DND-41 (cell line): Measurements from ENCODE around the gene KCNIP4.

ENCODE experiments used
- EZH2 ChIP-seq: IDR thresholded peaks from 3 replicates; pipeline ENCODE4 v1.6.1; 2012; ENCODE audit warnings: borderline replicate concordance, low read depth, mild to moderate bottlenecking, moderate library complexity, low read length, inconsistent platforms; ENCODE audit not compliant: severe bottlenecking
- TF ChIP-seq, protein P1 (sequence below): IDR thresholded peaks from 2 replicates; pipeline ENCODE4 v1.5.1; 2012; ENCODE audit warnings: borderline replicate concordance, low read length, moderate library complexity, mild to moderate bottlenecking; ENCODE audit not compliant: poor library complexity, severe bottlenecking; ENCODE audit errors: extremely low read depth

- TF ChIP-seq, protein P1, sequence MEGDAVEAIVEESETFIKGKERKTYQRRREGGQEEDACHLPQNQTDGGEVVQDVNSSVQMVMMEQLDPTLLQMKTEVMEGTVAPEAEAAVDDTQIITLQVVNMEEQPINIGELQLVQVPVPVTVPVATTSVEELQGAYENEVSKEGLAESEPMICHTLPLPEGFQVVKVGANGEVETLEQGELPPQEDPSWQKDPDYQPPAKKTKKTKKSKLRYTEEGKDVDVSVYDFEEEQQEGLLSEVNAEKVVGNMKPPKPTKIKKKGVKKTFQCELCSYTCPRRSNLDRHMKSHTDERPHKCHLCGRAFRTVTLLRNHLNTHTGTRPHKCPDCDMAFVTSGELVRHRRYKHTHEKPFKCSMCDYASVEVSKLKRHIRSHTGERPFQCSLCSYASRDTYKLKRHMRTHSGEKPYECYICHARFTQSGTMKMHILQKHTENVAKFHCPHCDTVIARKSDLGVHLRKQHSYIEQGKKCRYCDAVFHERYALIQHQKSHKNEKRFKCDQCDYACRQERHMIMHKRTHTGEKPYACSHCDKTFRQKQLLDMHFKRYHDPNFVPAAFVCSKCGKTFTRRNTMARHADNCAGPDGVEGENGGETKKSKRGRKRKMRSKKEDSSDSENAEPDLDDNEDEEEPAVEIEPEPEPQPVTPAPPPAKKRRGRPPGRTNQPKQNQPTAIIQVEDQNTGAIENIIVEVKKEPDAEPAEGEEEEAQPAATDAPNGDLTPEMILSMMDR = no peak
- no peak for TF ChIP-seq EZH2
Measured at GRCh38 chr4:21652508-21653231, 295.9 kb downstream of the KCNIP4 start.
